CD4-positive, alpha-beta T cell treated with Interleukin-10 for 1 hour (primary cell): ENCODE measurements around the gene SRGAP1.

ENCODE experiments used
- DNase-seq: peaks from one replicate; pipeline ENCODE4 v3.0.0-alpha.2; 2020

SRGAP1 gene

GRCh38 chr12:63844391-63845341, at the start of gene SRGAP1:
TSS of gene SRGAP1 (plus strand) at chr12:63844700. CDS start at chr12:63844817, 117 bp downstream.
- DNase-seq = no peak

GRCh38 chr12:63795032-63795687, 49.3 kb upstream of the SRGAP1 start:
- no peak for DNase-seq

DNA sequence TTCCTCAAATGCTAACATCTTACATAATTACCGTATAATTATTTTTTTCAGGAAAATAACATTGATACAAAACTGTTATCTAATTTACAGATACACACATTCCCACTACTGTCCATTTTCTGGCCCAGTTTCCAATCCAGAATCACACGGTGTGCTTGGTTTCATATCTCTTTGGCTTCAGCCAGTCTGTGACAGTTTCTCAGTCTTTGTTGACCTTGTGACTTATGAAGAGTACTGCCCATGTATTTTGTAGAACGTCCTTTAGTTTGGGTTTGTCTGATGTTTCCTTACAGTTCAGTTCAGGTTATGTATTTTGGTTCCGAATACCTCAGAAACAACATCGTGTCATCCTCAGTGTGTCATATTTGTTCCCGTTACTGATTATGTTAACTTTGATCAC, 48.6 kb upstream of the SRGAP1 start:
- no peak for DNase-seq

DNA sequence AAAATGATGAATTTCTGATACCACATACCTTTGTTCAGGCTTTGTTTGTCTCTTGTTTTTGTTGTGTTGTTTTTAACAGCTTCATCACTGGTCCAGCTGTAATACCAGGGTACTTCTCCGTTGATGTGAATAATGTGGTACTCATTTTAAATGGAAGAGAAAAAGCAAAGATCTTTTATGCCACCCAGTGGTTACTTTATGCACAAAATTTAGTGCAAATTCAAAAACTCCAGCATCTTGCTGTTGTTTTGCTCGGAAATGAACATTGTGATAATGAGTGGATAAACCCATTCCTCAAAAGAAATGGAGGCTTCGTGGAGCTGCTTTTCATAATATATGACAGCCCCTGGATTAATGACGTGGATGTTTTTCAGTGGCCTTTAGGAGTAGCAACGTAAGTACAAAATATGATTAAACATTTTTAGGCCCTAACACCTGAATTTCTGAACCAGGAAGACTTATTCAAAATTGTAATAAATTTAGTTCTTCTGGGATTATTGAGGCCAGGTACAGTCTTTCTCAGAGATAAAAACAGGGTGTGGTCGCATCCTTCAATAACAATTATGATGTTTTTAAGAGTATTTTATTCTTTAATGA, 42.4 kb upstream of the SRGAP1 start:
- DNase-seq = peak; percentile 39

DNA sequence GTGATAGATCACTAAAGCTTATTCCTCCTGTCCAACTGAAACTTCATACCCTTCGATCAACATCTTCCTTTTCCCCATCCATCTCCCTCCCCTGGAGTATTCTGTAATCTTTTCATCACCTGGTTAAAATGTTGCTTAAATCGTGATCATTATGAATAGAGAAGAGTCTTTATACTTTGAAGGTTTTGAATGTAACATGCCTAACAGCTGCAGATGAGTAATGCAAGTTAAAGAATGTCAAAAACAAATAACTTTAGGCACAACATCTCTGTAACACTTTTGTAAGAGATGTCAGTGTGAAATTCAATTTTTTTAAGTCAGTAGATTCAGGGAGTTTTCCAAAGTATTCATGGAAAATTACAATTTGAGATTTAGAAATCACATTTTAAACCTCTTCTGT, 39.8 kb upstream of the SRGAP1 start:
- DNase-seq = no peak

GRCh38 chr12:63805704-63806672, 38.5 kb upstream of the SRGAP1 start:
- no peak for DNase-seq

GRCh38 chr12:63808631-63809030, 35.9 kb upstream of the SRGAP1 start:
- no peak for DNase-seq

DNA sequence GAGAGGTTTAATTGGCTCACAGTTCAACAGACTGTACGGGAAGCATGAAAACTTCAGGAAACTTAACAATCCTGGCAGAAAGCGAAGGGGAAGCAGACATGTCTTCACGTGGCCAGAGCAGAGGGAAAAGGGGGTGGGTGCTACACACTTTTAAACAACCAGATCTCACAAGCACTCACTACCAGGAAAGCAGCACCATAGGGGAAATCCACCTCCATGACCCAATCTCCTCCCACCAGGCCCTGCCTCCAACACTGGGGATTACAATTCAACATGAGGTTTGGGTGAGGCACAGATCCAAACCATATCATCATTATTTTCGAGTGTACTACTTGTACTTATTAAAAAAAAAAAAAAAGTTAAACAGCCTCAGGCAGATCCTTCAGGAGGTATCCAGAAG, 34.9 kb upstream of the SRGAP1 start:
- DNase-seq = no peak

- no peak for DNase-seq
Measured at GRCh38 chr12:63811334-63811733, 33.2 kb upstream of the SRGAP1 start.

DNA sequence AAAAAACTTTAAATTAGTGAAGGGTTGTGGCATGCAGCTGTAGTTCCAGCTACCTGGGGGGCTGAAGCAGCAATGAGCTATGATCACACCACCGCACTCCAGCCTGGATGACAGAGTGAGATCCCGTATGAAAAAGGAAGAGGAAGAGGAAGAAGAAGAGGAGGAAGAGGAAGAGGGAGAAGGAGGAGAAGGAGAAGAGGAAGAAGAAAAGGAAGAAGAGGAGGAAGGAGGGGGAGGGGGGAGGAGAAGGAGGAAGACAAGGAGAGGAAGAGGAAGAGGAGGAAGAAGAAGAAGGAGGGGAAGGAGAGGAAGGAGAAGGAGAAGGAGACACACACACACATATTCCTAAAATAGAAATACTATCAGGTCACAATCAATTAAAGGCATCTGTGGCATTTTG, 32.7 kb upstream of the SRGAP1 start:
- DNase-seq = no peak

DNA sequence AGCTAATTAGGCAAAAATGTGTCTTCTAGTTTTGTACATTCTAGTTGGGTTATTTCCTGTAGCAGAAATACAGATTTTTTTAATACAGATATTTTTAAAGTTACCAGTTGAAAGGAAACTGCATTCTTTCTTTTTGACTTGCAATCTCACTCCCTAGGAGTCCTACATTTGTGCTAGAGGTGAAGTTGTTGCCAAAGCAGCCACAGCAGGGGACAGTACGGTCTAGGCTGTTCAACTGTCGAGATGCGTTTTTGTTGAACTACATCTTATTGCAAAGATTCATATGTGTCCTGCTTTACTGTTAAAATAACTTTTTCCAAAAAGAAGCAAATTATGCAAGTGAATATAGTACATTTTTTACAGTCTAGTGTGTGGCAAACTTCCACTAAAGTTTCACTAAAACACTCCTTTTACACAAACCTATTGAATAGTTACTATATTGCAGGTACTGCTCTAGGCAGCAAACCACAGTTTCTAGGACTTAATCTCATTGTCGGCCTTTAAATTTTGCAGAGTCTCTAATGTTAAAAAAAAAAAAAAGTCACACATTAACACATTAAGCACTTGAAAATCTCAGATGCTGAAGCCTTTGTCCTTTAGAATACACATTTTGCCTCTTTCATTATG, 30.2 kb upstream of the SRGAP1 start:
- DNase-seq = no peak

DNA sequence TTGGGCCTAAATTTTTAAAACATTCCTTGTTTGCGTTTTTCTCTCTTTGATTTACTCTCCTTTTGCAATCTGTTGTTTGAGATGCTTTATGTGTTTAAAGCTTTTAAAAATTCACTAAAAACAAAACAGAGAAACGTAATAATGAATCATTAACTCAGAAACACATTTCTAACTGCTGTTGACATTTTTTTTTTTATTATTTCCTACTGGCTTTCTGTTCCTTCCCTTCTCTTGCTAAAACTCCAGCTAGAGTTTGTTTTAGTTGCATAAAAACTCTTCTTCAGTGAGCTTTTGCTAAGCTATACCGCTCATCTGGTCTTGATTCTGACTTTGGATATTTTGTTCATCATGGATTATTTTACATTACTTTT, 29.0 kb upstream of the SRGAP1 start:
- DNase-seq = no peak

DNA sequence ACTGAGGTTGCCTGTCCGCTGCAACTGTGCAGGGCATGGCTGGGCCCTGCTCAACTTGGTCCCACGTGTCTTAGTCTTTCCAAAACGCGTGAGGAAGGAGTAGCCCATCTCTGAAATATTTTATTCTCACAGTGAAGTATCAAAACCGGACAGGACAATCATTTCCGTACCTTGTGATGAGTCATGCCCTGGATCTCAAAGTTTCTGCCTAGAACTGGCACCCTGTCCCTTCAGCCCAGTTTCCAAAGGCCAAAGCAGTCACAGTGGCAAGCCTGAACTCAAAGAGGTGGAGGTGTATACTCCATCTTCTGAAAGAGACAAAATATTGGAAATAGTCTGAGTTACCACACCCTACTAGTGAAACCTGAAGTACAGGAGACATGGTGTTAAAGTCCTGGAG, 28.5 kb upstream of the SRGAP1 start:
- no peak for DNase-seq

DNA sequence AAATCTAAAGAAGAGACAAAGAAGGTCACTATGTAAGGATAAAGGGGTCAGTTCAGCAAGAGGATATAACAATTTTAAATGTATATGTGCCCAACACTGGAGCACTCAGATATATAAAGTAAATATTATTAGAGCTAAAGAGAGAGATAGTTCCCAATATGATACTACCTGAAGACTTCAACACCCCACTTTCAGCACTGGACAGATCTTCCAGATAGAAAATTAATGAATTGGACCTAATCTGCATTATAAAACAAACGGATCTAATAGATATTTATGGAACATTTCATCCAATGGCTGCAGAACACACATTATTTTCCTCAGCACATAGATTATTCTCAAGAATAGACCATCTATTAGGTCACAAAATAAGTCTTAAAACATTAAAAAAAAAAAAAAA, 24.1 kb upstream of the SRGAP1 start:
- DNase-seq = no peak

DNA sequence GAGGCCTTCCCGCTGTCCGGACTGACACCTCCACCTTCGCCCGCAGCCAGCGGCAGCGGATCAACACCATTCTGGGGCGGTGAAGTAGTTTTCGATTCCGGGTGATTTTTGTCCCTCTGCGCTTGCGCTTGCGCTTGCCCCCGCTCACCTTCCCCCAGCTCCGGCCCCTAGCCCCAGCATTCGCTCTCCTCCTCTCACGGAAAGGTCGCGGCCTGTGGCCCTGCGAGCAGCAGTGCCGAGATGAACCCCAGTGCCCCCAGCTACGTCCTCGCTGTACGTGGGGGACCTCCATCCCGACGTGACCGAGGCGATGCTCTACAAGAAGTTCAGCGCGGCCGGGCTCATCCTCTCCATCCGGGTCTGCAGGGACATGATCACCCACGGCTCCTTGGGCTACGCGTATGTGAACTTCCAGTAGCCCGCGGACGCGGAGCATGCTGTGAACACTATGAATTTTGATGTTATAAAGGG, 22.7 kb upstream of the SRGAP1 start:
- DNase-seq = no peak

GRCh38 chr12:63822352-63822751, 22.1 kb upstream of the SRGAP1 start:
- no peak for DNase-seq

DNA sequence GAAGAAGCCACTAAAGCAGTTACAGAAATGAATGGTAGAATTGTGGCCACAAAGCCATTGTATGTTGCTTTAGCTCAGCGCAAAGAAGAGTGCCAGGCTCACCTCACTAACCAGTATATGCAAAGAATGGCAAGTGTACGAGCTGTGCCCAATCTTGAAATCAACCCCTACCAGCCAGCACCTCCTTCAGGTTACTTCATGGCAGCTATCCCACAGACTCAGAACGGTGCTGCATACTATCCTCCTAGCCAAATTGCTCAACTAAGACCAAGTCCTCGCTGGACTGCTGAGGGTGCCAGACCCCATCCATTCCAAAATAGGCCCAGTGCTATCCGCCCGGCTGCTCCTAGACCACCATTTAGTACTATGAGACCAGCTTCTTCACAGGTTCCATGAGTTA, 21.5 kb upstream of the SRGAP1 start:
- no peak for DNase-seq

DNA sequence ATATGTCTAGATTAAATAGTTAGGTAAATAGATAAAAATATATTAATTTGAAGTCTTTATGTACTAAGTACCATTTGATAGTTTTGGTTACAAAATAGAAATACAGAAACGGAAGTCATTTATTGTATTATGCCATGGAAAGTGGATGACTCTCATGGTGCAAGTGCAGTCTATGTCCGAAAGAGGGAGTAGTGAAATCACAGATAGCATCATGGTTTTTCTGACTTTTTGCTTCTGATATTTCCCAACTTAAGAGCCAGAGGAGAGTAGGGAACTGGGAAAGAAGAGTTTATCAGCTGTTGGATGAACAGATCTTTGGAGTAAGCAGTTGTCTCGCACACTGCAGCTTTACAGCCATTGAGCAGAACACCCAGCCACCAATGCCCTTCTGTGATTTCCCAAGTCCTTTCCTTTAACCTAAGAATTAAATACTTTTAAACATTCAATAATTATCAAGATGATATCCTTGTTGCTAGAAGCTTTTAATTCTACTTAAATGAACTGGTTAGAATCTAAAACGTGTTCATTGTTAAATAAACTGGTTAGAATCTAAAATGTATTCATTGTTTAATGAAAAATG, 18.4 kb upstream of the SRGAP1 start:
- peak; percentile 33 for DNase-seq

- DNase-seq = no peak
Measured at GRCh38 chr12:63828867-63829266, 15.6 kb upstream of the SRGAP1 start.

DNA sequence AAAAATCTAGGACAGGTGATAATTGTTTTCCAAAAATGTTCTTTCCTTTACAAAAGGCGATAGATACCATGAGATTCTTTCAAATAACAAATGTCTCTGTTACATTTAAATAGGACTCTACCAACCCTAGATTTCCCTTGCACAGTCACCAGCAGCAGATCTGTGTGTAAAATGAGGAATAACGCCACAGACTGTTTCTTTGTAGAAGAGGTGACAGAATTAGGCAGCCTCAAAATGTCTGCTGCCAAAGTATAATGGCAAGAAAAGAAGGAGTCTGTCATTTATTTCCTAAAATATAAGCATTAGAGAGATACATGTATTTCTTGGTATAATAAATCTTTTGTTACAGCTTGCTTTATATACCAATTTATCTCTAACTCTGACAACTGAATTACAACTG, 8.5 kb upstream of the SRGAP1 start:
- no peak for DNase-seq

DNA sequence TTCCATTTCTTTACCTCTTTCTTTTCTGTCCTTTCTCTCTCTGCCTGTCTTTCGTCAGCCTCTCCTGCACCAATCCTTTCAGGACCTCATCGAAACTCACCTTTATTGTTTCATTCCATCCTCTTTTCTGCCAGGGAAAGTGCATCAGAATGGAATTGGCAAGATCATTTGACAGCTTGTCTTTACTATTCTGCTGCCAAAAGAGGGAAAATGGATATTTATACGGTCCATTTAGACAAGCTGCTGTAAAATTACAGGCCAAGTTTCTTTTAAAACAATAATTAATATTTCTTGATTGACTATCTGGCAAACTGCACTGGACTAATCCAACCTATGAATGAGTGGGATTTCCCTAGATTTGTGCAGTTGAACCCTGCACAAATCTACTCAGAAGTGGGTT, 7.6 kb upstream of the SRGAP1 start:
- no peak for DNase-seq

DNA sequence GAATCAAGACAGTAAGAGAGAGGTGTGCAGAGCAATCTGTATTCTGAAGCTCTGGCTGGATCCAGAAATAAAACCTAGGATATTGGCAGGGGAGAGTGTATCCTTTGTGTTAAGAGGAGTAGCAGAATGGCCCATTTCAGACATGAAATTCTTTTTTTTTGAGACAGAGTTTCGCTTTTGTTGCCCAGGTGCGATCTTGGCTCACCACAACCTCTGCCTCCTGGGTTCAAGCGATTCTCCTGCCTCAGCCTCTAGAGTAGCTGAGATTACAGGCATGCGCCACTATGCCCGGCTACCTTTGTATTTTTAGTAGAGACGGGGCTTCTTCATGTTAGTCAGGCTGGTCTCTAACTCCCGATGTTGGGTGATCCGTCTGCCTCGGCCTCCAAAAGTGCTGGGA, 6.1 kb upstream of the SRGAP1 start:
- DNase-seq = no peak
